Chondrocyte (in vitro differentiated cells): ENCODE results near the gene NUBP2. TPM values are rescaled to one million over a fixed set of nuclear protein-coding genes. Genes with fewer than 3 reads are reported as not detected.

ENCODE experiments used
- DNase-seq: peaks from one replicate; pipeline ENCODE4 v3.0.0; 2021; ENCODE audit warnings: mixed read lengths, low spot score
- H3K27ac Mint-ChIP-seq: one replicate; pipeline ENCODE4 v1.8.0; 2021; ENCODE audit warnings: mild to moderate bottlenecking, moderate library complexity, mixed read lengths; ENCODE audit not compliant: unreplicated experiment
- H3K27me3 Mint-ChIP-seq: 2 replicates; pipeline ENCODE4 v1.8.0; 2021; ENCODE audit warnings: low read depth, mixed read lengths
- H3K36me3 Mint-ChIP-seq: 2 replicates; pipeline ENCODE4 v1.8.0; 2021; ENCODE audit warnings: low read depth, mixed read lengths
- H3K4me1 Mint-ChIP-seq: 2 replicates; pipeline ENCODE4 v1.8.0; 2021; ENCODE audit warnings: low read depth, mild to moderate bottlenecking, mixed read lengths
- H3K4me3 Mint-ChIP-seq: one replicate; pipeline ENCODE4 v1.8.0; 2021; ENCODE audit warnings: mild to moderate bottlenecking, moderate library complexity, mixed read lengths; ENCODE audit not compliant: unreplicated experiment
- H3K9me3 Mint-ChIP-seq: 2 replicates; pipeline ENCODE4 v1.8.0; 2021; ENCODE audit warnings: low read depth, mixed read lengths
- total RNA-seq: library from RNA; stranded (reverse); gene quantifications from 3 replicates; pipeline ENCODE4 v1.2.1, GENCODE V29; 2021
- TF ChIP-seq, protein P1 (sequence below): fragments of 200-600 bp; sonication (generic); IDR thresholded peaks from 2 replicates; pipeline ENCODE4 v1.5.0; 2021; ENCODE audit warnings: antibody characterized with exemption, mild to moderate bottlenecking, moderate library complexity

Gene NUBP2
- total RNA-seq, 1 donor from 2014 or later: 36.5 TPM

DNA sequence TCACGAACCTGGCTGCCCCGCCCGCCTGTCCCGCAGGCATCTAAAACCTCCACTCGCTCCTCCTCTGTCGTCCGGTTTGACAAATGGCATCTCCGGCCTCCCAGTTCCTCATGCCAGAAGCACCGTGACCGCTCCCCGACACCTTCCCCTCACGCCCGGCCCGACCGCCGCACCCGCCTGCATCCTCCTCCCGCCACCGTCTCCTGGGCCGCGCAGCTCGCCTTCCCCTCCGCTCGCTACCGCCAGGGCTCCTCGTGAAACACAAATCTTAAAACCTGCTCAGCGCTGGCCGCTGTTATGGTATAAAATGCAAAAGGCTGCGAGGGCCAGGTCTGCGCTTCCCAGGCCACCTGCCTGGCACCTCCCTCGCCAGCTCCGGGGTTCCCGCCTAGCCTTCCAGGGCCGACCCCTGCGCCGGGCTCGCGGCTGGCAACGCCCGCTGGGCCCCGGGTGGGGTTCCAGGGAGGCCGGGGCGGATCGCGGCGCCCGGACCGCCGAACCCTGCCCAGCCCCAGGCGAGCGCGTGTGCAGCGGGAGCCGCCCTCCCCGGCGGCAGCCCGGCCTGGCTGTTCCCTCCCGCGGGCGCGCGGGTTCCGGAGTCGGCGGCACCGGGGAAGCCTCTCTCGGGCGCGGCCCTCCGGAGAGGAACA lies 877 bp upstream of the NUBP2 start:
- Mint-ChIP-seq H3K36me3 (peaks cover 1% of the 10 kb centered on the region), H3K4me3 (peak overlapping the region; percentile 90), H3K9me3 (no peaks in the 10 kb centered on the region), H3K4me1 (peaks cover 26% of the 10 kb centered on the region), H3K27me3 (no peaks in the 10 kb centered on the region), H3K27ac (peak overlapping the region; percentile 94)
- TF ChIP-seq, protein P1, sequence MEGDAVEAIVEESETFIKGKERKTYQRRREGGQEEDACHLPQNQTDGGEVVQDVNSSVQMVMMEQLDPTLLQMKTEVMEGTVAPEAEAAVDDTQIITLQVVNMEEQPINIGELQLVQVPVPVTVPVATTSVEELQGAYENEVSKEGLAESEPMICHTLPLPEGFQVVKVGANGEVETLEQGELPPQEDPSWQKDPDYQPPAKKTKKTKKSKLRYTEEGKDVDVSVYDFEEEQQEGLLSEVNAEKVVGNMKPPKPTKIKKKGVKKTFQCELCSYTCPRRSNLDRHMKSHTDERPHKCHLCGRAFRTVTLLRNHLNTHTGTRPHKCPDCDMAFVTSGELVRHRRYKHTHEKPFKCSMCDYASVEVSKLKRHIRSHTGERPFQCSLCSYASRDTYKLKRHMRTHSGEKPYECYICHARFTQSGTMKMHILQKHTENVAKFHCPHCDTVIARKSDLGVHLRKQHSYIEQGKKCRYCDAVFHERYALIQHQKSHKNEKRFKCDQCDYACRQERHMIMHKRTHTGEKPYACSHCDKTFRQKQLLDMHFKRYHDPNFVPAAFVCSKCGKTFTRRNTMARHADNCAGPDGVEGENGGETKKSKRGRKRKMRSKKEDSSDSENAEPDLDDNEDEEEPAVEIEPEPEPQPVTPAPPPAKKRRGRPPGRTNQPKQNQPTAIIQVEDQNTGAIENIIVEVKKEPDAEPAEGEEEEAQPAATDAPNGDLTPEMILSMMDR: peak; percentile 59
- peak; percentile 79 for DNase-seq

DNA sequence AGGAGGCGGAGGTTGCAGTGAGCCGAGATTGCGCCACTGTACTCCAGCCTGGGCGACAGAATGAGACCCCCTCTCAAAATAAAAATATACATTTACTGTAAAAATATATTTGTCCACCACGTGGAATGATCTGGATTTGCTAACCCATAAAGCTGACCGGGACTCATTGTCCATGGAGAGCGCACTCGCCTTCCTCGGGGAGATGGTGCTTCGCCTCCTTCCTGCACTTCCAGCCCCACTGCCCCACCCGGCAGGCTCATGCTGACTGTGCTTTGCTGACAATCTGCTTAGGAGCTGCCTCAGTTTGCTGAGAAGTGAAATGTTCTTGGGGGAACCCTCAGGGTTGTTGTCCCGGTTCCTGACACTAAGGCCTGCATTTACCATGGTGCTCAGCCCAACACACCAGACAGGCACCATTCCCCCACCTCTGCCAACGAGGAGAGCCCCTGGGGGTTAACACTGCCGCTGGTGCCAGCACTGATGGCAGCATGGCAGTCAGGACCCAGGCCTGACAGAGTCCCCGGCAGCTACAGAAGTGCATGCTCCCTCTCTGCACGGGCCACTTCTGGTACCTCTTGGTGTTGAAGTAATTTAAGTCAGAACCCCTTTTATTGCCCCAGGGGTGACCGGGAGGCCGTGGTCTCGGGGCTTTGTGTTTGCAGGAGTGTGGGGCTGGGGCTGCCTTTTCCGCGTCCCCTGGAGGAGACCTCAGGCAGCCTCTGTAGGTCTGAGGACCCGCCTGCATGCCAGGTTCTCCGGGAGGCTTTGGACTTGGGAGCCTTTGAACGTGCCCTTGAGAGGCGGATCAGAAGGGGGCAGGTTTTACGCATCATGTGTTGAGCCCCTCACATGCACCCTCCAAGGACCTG lies 2.5 kb downstream of the NUBP2 start:
- Mint-ChIP-seq H3K36me3 (peaks cover 2% of the 10 kb centered on the region), H3K27me3 (no peaks in the 10 kb centered on the region), H3K4me1 (peaks cover 23% of the 10 kb centered on the region), H3K27ac (no peak overlapping the region), H3K9me3 (no peaks in the 10 kb centered on the region), H3K4me3 (peak overlapping the region; percentile 19)
- DNase-seq: no peak
- TF ChIP-seq, protein P1: no peak

DNA sequence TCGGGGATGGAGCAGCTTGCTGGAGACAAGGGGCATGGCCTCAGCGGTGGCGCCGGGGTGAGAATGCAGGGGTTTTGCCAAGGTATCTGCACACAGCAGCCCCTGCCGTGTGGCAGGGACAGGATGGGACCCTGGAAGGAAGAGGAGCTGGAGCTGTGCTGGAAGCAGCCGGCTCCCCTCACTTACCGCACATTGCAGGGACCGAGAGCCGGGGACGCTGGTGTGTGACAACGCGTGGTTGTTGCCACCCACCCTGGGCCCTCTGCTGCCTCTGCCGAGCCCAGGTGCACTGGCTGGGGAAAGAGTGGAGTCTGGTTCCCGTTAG lies 3.0 kb downstream of the NUBP2 start:
- TF ChIP-seq, protein P1: no peak
- Mint-ChIP-seq H3K27me3 (no peaks in the 10 kb centered on the region), H3K27ac (no peak overlapping the region), H3K4me3 (no peak overlapping the region), H3K4me1 (peaks cover 21% of the 10 kb centered on the region), H3K36me3 (peaks cover 2% of the 10 kb centered on the region), H3K9me3 (no peaks in the 10 kb centered on the region)
- no peak for DNase-seq

DNA sequence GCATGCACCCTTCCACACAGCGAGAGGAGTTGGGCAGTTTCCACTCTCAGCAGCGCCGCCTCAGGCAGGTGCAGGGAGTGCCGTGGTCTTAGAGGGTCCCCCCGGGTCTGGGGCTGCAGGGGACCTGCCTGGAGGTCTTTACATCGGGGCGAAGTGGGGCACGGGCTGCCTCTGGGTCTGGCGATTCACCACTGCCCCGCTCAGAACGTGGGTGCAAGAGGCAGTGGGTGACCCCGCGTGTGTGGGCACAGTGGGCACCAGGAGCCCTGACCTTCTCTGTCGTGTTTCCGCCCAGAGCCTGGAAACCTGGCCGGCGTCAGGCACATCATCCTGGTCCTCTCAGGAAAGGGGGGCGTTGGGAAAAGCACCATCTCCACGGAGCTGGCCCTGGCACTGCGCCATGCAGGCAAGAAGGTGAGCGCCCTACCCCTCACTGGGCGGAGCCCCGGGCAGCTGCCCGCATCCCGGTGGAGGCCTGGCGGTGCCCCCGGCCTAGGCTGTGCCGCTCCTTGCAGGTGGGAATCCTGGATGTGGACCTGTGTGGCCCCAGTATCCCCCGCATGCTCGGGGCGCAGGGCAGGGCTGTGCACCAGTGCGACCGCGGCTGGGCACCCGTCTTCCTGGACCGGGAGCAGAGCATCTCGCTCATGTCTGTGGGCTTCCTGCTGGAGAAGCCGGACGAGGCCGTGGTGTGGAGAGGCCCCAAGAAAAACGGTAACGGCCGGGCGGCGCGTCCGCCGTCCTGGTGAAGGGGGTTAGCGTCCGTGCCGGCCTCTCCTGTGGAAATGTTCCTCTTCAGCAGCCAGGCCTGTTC lies 3.7 kb downstream of the NUBP2 start:
- no peaks in the 10 kb centered on the region for H3K9me3 Mint-ChIP-seq
- H3K36me3 Mint-ChIP-seq: peaks cover 2% of the 10 kb centered on the region
- TF ChIP-seq, protein P1: no peak
- H3K4me3 Mint-ChIP-seq: no peak overlapping the region
- DNase-seq: peak; percentile 93
- H3K27me3 Mint-ChIP-seq: no peaks in the 10 kb centered on the region
- no peak overlapping the region for H3K27ac Mint-ChIP-seq
- peaks cover 15% of the 10 kb centered on the region for H3K4me1 Mint-ChIP-seq

DNA sequence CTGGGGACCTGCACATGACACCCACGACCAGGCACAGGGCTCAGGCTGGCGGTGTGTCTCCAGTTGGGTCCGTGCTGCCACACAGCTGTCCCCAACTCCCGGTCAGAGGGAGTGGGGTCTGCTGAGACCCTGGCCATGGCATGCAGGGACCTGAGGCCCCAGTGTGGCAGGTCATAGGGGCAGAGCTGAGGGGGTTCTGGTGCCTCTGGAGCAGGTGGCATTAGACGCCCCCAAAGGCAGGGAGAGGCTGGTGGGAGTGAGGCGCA lies 4.2 kb downstream of the NUBP2 start:
- Mint-ChIP-seq H3K27ac (no peak overlapping the region), H3K4me1 (peaks cover 10% of the 10 kb centered on the region), H3K9me3 (no peaks in the 10 kb centered on the region), H3K27me3 (no peaks in the 10 kb centered on the region), H3K36me3 (peaks cover 2% of the 10 kb centered on the region), H3K4me3 (no peak overlapping the region)
- DNase-seq: no peak
- TF ChIP-seq, protein P1: no peak
